HepG2 (cell line): ENCODE data around the gene MYOZ3. TPM values are rescaled to one million over a fixed set of nuclear protein-coding genes. Genes with fewer than 3 reads are reported as not detected.

Experiments
- GTF3A ChIP-seq: sonication (generic); formaldehyde crosslinking; conservative IDR thresholded peaks from 2 replicates; pipeline ENCODE4 v1.4.0; 2020; ENCODE audit warnings: mild to moderate bottlenecking, missing genetic modification reagents
- JUN ChIP-seq: sonication (generic); formaldehyde crosslinking; IDR thresholded peaks from 2 replicates; pipeline ENCODE4 v1.4.0; 2020; ENCODE audit warnings: mild to moderate bottlenecking, missing genetic modification reagents
- MTF2 ChIP-seq: sonication (generic); formaldehyde crosslinking; IDR thresholded peaks from 2 replicates; pipeline ENCODE4 v1.5.0; 2020; ENCODE audit warnings: missing genetic modification reagents, borderline replicate concordance
- NONO ChIP-seq, 2 experiments: fragments of 450-650 bp in 1 of 2; sonication (generic) in 1 of 2; formaldehyde crosslinking in 1 of 2; IDR thresholded peaks in 1 of 2; conservative IDR thresholded peaks in 1 of 2; 2 replicates each; pipeline versions ENCODE4 v1.6.1 to v1.8.0; 2017 to 2022; ENCODE audit warnings: mild to moderate bottlenecking in 1 of 2, missing genetic modification reagents in 1 of 2, moderate library complexity in 1 of 2
- POLR2A ChIP-seq, 2 experiments: IDR thresholded peaks; 2 replicates each; pipeline ENCODE4 v1.6.1; 2011; ENCODE audit warnings: low read depth in 2 of 2, low read length in 2 of 2, mild to moderate bottlenecking in 1 of 2, moderate library complexity in 1 of 2; ENCODE audit not compliant: insufficient read depth in 1 of 2
- SP4 ChIP-seq: sonication (generic); formaldehyde crosslinking; IDR thresholded peaks from 2 replicates; pipeline ENCODE4 v1.8.1; 2023; ENCODE audit warnings: mild to moderate bottlenecking, missing genetic modification reagents
- TEAD3 ChIP-seq: optimal IDR thresholded peaks from 2 replicates; pipeline ENCODE3; 2016; ENCODE audit warnings: borderline replicate concordance
- TMF1 ChIP-seq: sonication (generic); formaldehyde crosslinking; IDR thresholded peaks from 2 replicates; pipeline ENCODE4 v1.8.1; 2022; ENCODE audit warnings: low read depth, missing genetic modification reagents
- ZNF33A ChIP-seq: sonication (generic); formaldehyde crosslinking; IDR thresholded peaks from 2 replicates; pipeline ENCODE4 v1.5.1; 2020; ENCODE audit warnings: missing genetic modification reagents, mild to moderate bottlenecking, moderate library complexity, borderline replicate concordance
- ZNF550 ChIP-seq: sonication (generic); formaldehyde crosslinking; IDR thresholded peaks from 2 replicates; pipeline ENCODE4 v1.4.0; 2020; ENCODE audit warnings: mild to moderate bottlenecking, missing genetic modification reagents, borderline replicate concordance
- ZNF792 ChIP-seq: IDR thresholded peaks from 2 replicates; pipeline ENCODE4 v1.6.1; 2016
- polyA plus RNA-seq, 8 experiments: library from polyadenylated mRNA; depleted of rRNA in 3 of 8; stranded (reverse) in 7 of 8; unstranded in 1 of 8; fragments of >200 nt; fragmentation: Illumina TruSeq in 4 of 8; extraction: Trizol in 4 of 8; gene quantifications; 2 replicates each; pipeline versions ENCODE4 v1.2.1 to v1.2.3, GENCODE V29; 2011 to 2016; ENCODE audit warnings: low read depth in 4 of 8, missing spikeins in 1 of 8, mixed read lengths in 1 of 8; ENCODE audit not compliant: insufficient read depth in 1 of 8
- total RNA-seq, 5 experiments: library from RNA; depleted of rRNA; stranded (reverse); fragments of >200 nt; fragmentation: Illumina TruSeq; extraction: Trizol; gene quantifications; 2 replicates each; pipeline ENCODE4 v1.2.3, GENCODE V29; 2016; ENCODE audit warnings: low read depth in 1 of 5
- TF ChIP-seq, protein P1 (sequence below): sonication (generic); formaldehyde crosslinking; IDR thresholded peaks from 2 replicates; pipeline ENCODE4 v1.4.0; 2020; ENCODE audit warnings: missing genetic modification reagents, borderline replicate concordance
- TF ChIP-seq, protein P2 (sequence below): sonication (generic); formaldehyde crosslinking; IDR thresholded peaks from 2 replicates; pipeline ENCODE4 v1.5.1; 2020; ENCODE audit warnings: mild to moderate bottlenecking, missing genetic modification reagents, borderline replicate concordance
- TF ChIP-seq, protein P3 (sequence below): sonication (generic); formaldehyde crosslinking; conservative IDR thresholded peaks from 2 replicates; pipeline ENCODE4 v1.4.0; 2020; ENCODE audit warnings: mild to moderate bottlenecking, missing genetic modification reagents, moderate library complexity
- TF ChIP-seq, protein P4 (sequence below): sonication (generic); formaldehyde crosslinking; conservative IDR thresholded peaks from 2 replicates; pipeline ENCODE4 v1.4.0; 2020; ENCODE audit warnings: missing genetic modification reagents

The MYOZ3 gene
- total and polyA plus RNA-seq, 2 of the 13 experiments (the other 11 are each of a cell fraction or from before 2014, with no cell fraction given) = 0.05 TPM; not detected in 1

DNA sequence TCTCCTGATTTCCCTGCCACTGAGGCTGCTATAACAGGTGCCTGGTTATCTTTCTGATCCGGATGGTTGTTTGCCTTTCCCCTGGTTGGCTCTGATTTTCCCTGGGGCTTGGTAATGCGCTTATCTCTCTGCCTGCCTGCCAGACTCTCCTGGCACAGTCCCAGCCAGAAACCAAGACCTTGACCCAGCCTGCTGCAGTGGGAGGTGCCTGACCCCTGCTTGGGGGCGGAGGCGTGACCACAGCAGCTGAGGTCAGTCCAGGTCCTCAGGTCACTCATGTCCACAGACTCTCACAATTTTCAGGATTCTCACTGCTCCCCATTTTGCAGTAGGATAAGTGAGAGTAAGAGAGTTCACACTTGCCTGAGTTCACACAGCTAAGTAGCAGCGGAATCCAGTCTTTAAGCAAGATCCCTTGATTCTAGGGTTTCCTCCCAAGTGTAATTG lies 45.0 kb upstream of the MYOZ3 start (continued):
- TF ChIP-seq, protein P1, sequence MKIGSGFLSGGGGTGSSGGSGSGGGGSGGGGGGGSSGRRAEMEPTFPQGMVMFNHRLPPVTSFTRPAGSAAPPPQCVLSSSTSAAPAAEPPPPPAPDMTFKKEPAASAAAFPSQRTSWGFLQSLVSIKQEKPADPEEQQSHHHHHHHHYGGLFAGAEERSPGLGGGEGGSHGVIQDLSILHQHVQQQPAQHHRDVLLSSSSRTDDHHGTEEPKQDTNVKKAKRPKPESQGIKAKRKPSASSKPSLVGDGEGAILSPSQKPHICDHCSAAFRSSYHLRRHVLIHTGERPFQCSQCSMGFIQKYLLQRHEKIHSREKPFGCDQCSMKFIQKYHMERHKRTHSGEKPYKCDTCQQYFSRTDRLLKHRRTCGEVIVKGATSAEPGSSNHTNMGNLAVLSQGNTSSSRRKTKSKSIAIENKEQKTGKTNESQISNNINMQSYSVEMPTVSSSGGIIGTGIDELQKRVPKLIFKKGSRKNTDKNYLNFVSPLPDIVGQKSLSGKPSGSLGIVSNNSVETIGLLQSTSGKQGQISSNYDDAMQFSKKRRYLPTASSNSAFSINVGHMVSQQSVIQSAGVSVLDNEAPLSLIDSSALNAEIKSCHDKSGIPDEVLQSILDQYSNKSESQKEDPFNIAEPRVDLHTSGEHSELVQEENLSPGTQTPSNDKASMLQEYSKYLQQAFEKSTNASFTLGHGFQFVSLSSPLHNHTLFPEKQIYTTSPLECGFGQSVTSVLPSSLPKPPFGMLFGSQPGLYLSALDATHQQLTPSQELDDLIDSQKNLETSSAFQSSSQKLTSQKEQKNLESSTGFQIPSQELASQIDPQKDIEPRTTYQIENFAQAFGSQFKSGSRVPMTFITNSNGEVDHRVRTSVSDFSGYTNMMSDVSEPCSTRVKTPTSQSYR (CRISPR knock-in tag) = peak; percentile 63; the same call in 1 of the 2 replicates
- TF ChIP-seq, protein P2, sequence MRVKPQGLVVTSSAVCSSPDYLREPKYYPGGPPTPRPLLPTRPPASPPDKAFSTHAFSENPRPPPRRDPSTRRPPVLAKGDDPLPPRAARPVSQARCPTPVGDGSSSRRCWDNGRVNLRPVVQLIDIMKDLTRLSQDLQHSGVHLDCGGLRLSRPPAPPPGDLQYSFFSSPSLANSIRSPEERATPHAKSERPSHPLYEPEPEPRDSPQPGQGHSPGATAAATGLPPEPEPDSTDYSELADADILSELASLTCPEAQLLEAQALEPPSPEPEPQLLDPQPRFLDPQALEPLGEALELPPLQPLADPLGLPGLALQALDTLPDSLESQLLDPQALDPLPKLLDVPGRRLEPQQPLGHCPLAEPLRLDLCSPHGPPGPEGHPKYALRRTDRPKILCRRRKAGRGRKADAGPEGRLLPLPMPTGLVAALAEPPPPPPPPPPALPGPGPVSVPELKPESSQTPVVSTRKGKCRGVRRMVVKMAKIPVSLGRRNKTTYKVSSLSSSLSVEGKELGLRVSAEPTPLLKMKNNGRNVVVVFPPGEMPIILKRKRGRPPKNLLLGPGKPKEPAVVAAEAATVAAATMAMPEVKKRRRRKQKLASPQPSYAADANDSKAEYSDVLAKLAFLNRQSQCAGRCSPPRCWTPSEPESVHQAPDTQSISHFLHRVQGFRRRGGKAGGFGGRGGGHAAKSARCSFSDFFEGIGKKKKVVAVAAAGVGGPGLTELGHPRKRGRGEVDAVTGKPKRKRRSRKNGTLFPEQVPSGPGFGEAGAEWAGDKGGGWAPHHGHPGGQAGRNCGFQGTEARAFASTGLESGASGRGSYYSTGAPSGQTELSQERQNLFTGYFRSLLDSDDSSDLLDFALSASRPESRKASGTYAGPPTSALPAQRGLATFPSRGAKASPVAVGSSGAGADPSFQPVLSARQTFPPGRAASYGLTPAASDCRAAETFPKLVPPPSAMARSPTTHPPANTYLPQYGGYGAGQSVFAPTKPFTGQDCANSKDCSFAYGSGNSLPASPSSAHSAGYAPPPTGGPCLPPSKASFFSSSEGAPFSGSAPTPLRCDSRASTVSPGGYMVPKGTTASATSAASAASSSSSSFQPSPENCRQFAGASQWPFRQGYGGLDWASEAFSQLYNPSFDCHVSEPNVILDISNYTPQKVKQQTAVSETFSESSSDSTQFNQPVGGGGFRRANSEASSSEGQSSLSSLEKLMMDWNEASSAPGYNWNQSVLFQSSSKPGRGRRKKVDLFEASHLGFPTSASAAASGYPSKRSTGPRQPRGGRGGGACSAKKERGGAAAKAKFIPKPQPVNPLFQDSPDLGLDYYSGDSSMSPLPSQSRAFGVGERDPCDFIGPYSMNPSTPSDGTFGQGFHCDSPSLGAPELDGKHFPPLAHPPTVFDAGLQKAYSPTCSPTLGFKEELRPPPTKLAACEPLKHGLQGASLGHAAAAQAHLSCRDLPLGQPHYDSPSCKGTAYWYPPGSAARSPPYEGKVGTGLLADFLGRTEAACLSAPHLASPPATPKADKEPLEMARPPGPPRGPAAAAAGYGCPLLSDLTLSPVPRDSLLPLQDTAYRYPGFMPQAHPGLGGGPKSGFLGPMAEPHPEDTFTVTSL = no peak; the same call in 1 of the 2 replicates
- TF ChIP-seq TEAD3 (peak; percentile 52), POLR2A (IDR thresholded peaks at IDR 0.05; ENCODE audit: insufficient read depth in 1 of 2, low read depth in 2 of 2, low read length in 2 of 2) (no peak), MTF2 (no peak), NONO (IDR thresholded peaks at IDR 0.05) (no peak), NONO (CRISPR knock-in tag; conservative IDR thresholded peaks at IDR 0.05) (peak; percentile 48; the same call in 1 of the 2 replicates), ZNF550 (no peak), JUN (CRISPR knock-in tag) (0 out of 2 replicates have a peak, but pooled peaks have one; percentile 33), ZNF33A (CRISPR knock-in tag) (no peak), TMF1 (CRISPR knock-in tag) (no peak), SP4 (peak; percentile 67), ZNF792 (no peak), GTF3A (CRISPR knock-in tag) (0 out of 2 replicates have a peak, but pooled peaks have one; percentile 65)
- TF ChIP-seq, protein P3, sequence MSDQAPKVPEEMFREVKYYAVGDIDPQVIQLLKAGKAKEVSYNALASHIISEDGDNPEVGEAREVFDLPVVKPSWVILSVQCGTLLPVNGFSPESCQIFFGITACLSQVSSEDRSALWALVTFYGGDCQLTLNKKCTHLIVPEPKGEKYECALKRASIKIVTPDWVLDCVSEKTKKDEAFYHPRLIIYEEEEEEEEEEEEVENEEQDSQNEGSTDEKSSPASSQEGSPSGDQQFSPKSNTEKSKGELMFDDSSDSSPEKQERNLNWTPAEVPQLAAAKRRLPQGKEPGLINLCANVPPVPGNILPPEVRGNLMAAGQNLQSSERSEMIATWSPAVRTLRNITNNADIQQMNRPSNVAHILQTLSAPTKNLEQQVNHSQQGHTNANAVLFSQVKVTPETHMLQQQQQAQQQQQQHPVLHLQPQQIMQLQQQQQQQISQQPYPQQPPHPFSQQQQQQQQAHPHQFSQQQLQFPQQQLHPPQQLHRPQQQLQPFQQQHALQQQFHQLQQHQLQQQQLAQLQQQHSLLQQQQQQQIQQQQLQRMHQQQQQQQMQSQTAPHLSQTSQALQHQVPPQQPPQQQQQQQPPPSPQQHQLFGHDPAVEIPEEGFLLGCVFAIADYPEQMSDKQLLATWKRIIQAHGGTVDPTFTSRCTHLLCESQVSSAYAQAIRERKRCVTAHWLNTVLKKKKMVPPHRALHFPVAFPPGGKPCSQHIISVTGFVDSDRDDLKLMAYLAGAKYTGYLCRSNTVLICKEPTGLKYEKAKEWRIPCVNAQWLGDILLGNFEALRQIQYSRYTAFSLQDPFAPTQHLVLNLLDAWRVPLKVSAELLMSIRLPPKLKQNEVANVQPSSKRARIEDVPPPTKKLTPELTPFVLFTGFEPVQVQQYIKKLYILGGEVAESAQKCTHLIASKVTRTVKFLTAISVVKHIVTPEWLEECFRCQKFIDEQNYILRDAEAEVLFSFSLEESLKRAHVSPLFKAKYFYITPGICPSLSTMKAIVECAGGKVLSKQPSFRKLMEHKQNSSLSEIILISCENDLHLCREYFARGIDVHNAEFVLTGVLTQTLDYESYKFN (CRISPR knock-in tag) = peak; percentile 75
- TF ChIP-seq, protein P4, sequence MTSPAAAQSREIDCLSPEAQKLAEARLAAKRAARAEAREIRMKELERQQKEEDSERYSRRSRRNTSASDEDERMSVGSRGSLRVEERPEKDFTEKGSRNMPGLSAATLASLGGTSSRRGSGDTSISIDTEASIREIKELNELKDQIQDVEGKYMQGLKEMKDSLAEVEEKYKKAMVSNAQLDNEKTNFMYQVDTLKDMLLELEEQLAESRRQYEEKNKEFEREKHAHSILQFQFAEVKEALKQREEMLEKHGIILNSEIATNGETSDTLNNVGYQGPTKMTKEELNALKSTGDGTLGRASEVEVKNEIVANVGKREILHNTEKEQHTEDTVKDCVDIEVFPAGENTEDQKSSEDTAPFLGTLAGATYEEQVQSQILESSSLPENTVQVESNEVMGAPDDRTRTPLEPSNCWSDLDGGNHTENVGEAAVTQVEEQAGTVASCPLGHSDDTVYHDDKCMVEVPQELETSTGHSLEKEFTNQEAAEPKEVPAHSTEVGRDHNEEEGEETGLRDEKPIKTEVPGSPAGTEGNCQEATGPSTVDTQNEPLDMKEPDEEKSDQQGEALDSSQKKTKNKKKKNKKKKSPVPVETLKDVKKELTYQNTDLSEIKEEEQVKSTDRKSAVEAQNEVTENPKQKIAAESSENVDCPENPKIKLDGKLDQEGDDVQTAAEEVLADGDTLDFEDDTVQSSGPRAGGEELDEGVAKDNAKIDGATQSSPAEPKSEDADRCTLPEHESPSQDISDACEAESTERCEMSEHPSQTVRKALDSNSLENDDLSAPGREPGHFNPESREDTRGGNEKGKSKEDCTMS = no peak
